ENCODE measurements around the gene EVA1B.

The EVA1B gene

DNA sequence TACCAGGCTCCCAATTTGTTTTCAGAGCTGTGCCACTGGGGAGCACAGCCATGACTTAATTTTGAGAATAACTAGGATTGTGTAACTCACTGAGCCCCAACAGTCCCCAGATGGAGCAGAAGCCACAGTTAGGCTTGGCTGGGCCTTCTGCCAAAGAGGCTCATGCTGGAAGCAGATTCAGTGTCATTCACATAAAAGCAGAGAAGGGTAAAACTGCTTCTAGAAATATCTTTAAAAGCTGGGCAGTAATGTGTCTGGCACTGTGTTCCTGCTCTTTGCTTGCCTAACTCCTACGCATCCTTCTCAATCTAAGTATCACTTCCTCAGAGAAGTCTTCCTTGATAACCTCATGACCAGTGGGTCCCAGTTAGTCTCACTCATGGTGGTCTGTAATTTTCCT, 41.9 kb upstream of the EVA1B start:
- H3K4me3 ChIP-seq (ENCODE audit: low read depth, low read length) = no peak overlapping the region
- no peak for TF ChIP-seq CTCF (IDR thresholded peaks at IDR 0.05; ENCODE audit: low read depth, low read length, missing control alignments)
- in situ Hi-C loops (cut with HindIII; ENCODE audit: low sequenced_read_pairs) = no loop called here
- no peak for DNase-seq (ENCODE audit: low read depth)

- no peak for DNase-seq (ENCODE audit: low read depth)
- in situ Hi-C loops (cut with HindIII; ENCODE audit: low sequenced_read_pairs) = no loop called here
- TF ChIP-seq CTCF (IDR thresholded peaks at IDR 0.05; ENCODE audit: low read depth, low read length, missing control alignments) = no peak
- no peak overlapping the region for H3K4me3 ChIP-seq (ENCODE audit: low read depth, low read length)
Observed at GRCh38 chr1:36359911-36360550, 36.6 kb upstream of the EVA1B start.

- H3K4me3 ChIP-seq (ENCODE audit: low read depth, low read length) = no peak overlapping the region
- in situ Hi-C loops (cut with HindIII; ENCODE audit: low sequenced_read_pairs) = no loop called here
- DNase-seq (ENCODE audit: low read depth) = no peak
- TF ChIP-seq CTCF (IDR thresholded peaks at IDR 0.05; ENCODE audit: low read depth, low read length, missing control alignments) = no peak
Observed at GRCh38 chr1:36359383-36359782, 35.9 kb upstream of the EVA1B start.

- no peak for TF ChIP-seq CTCF (IDR thresholded peaks at IDR 0.05; ENCODE audit: low read depth, low read length, missing control alignments)
- in situ Hi-C loops (cut with HindIII; ENCODE audit: low sequenced_read_pairs) = no loop called here
- no peak for DNase-seq (ENCODE audit: low read depth)
- H3K4me3 ChIP-seq (ENCODE audit: low read depth, low read length) = no peak overlapping the region
Observed at GRCh38 chr1:36358514-36359084, 35.2 kb upstream of the EVA1B start.

GRCh38 chr1:36355811-36356210, 32.4 kb upstream of the EVA1B start:
- TF ChIP-seq CTCF (IDR thresholded peaks at IDR 0.05; ENCODE audit: low read depth, low read length, missing control alignments) = no peak
- no peak for DNase-seq (ENCODE audit: low read depth)
- in situ Hi-C loops (cut with HindIII; ENCODE audit: low sequenced_read_pairs) = no loop called here

DNA sequence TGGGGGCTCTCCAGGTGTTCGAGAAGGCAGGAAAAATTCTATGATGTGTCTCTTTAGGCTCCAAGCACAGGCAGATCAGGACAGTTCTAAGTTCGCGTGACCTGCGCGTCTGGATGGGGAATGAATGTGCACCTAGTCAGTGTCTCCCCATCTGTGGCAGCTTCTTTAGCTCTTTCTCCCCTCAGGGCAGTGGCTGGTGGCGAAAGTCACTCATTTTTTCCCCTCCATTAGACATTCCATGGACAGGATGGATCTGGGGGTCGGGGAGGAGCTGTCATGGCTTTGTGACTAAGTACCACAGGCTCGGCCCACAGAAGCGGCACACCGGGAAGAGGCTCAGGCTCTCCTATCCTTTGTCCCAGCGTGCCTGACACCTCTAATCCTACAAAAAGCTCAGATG, 31.0 kb upstream of the EVA1B start:
- no peak for TF ChIP-seq CTCF (IDR thresholded peaks at IDR 0.05; ENCODE audit: low read depth, low read length, missing control alignments)
- in situ Hi-C loops (cut with HindIII; ENCODE audit: low sequenced_read_pairs) = no loop called here
- H3K4me3 ChIP-seq (ENCODE audit: low read depth, low read length) = no peak overlapping the region
- DNase-seq (ENCODE audit: low read depth) = no peak

More at GRCh38 chr1:36355811-36356210, 32.4 kb upstream of the EVA1B start:
- no peak overlapping the region for H3K4me3 ChIP-seq (ENCODE audit: low read depth, low read length)

Measured in astrocyte of the cerebellum (primary cell).